ENCODE measurements around the gene DES. TPM values are rescaled to one million over a fixed set of nuclear protein-coding genes. Genes with fewer than 3 reads are reported as not detected.

The DES gene
- total and polyA plus RNA-seq, 2 of the 13 experiments (the other 11 are each of a cell fraction or from before 2014, with no cell fraction given), result not detected

DNA sequence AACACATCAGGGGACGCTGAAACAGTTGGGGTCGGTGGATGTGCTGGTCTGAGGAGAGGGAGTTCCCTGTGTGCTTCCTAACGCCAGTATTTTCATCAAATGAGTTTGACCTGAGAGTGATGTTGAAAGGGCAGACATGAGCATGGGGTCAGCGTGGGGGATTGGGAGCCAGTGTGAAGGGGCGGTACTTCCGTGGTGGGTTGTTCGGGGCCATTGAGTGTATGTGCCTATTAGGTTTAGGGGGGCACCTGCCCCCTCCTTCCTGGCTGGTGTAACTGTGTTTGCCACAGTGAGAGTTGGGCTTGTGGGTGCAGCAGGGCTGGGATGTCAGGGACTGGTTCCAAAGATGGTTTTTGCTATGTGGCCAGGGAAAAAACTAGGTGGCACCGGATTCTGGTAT, 40.8 kb downstream of the DES start:
- BruUV-seq (replicated peaks), result no TSS peak
- WGBS (ENCODE audit: low lambda C conversion rate), result 45% methylated on average over 8 of the region's 8 CpGs
- H2AFZ ChIP-seq (ENCODE audit: low read length), result no peak overlapping the region
- intact Hi-C loops (cut with micrococcal nuclease; ENCODE audit: unreplicated experiment) (loop anchor here (1.0 to 2.0 kb wide), 3 partner anchors 28 to 71 kb away; no protein-coding TSS in a partner anchor), in situ Hi-C loops (cut with HindIII; ENCODE audit: extremely low pct_ligation_motif_present, low pct_unique_long_range_greater_than_20kb) (no loop called here)
- peaks cover 10% of the 10 kb centered on the region; the same call in 1 of the 2 replicates for H3K4me1 ChIP-seq (ENCODE audit: insufficient read depth, low read length)
- peaks cover 4 to 72% of the 10 kb centered on the region in 2 experiments; a peak in 4 of 5 replicates for H3K27me3 ChIP-seq (ENCODE audit: control insufficient read depth in 1 of 2, insufficient read depth in 2 of 2, low read length in 2 of 2)
- FAIRE-seq (no peak), DNase-seq (ENCODE audit: low spot score) (no peak), ATAC-seq (no peak)
- ChIA-PET CTCF (ENCODE audit: low intra/inter-chr PET ratio, low total read pairs) (interaction anchor here (1.2 to 1.7 kb wide), 3 partner anchors 50 to 71 kb away, joined by 3 to 27 read pairs (median 7); no protein-coding TSS in a partner anchor), POLR2A (interaction anchor here (1.0 kb wide), 1 partner anchor 71 kb away, joined by 4 read pairs; the partner anchor contains the start of gene DNPEP)
- no peak overlapping the region for H3K27ac ChIP-seq (ENCODE audit: extremely low read length, insufficient read depth, low read length)
- H3K4me2 ChIP-seq (ENCODE audit: low read depth, low read length), result no peak overlapping the region
- no peaks in the 10 kb centered on the region for H3K9me3 ChIP-seq (ENCODE audit: low read length)
- H3K9ac ChIP-seq (ENCODE audit: insufficient read depth, low read depth, low read length), result no peak overlapping the region
- no peak for TF ChIP-seq GATAD1 (CRISPR knock-in tag; IDR thresholded peaks at IDR 0.05)
- TF ChIP-seq HDAC2 (CRISPR knock-in tag; IDR thresholded peaks at IDR 0.05), result no peak
- no peak for TF ChIP-seq ZFYVE20 (CRISPR knock-in tag; IDR thresholded peaks at IDR 0.05; ENCODE audit: borderline replicate concordance, low read depth)
- TF ChIP-seq, protein P1, sequence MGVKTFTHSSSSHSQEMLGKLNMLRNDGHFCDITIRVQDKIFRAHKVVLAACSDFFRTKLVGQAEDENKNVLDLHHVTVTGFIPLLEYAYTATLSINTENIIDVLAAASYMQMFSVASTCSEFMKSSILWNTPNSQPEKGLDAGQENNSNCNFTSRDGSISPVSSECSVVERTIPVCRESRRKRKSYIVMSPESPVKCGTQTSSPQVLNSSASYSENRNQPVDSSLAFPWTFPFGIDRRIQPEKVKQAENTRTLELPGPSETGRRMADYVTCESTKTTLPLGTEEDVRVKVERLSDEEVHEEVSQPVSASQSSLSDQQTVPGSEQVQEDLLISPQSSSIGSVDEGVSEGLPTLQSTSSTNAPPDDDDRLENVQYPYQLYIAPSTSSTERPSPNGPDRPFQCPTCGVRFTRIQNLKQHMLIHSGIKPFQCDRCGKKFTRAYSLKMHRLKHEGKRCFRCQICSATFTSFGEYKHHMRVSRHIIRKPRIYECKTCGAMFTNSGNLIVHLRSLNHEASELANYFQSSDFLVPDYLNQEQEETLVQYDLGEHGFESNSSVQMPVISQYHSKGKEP (CRISPR knock-in tag; IDR thresholded peaks at IDR 0.05), result no peak
- no peak for TF ChIP-seq ISX (CRISPR knock-in tag; conservative IDR thresholded peaks at IDR 0.05)
- H3K79me2 ChIP-seq (ENCODE audit: insufficient read depth, low read length), result no peaks in the 10 kb centered on the region
- no peaks in the 10 kb centered on the region; the same call in 1 of the 2 replicates for H4K20me1 ChIP-seq (ENCODE audit: insufficient read depth, low read length)
- H3K4me3 ChIP-seq (replicated peaks in 1 of 3; ENCODE audit: insufficient read depth in 1 of 3, low read depth in 2 of 3, low read length in 3 of 3), result no peak overlapping the region
- H3K36me3 ChIP-seq (replicated peaks in 1 of 2; ENCODE audit: control insufficient read depth in 1 of 2, insufficient read depth in 2 of 2, low read length in 2 of 2), result no peaks in the 10 kb centered on the region

All from HepG2 (cell line).